Progenitor cell of endocrine pancreas (in vitro differentiated cells): ENCODE data around the gene LPCAT1. TPM values are rescaled to one million over a fixed set of nuclear protein-coding genes. Genes with fewer than 3 reads are reported as not detected.

Experiments
- DNase-seq: peaks from one replicate; pipeline ENCODE4 v3.0.0; 2021; ENCODE audit warnings: low spot score; ENCODE audit not compliant: unreplicated experiment
- H3K27ac Mint-ChIP-seq: 2 replicates; pipeline ENCODE4 v1.8.0; 2021; ENCODE audit warnings: mild to moderate bottlenecking, moderate library complexity, mixed read lengths
- H3K27me3 Mint-ChIP-seq: 2 replicates; pipeline ENCODE4 v1.8.0; 2021; ENCODE audit warnings: mixed read lengths
- H3K36me3 Mint-ChIP-seq: 2 replicates; pipeline ENCODE4 v1.8.0; 2022; ENCODE audit warnings: mixed read lengths; ENCODE audit not compliant: insufficient read depth
- H3K4me1 Mint-ChIP-seq: 2 replicates; pipeline ENCODE4 v1.8.0; 2021; ENCODE audit warnings: low read depth, mixed read lengths
- H3K4me3 Mint-ChIP-seq: 2 replicates; pipeline ENCODE4 v1.8.0; 2021; ENCODE audit warnings: low read depth, mild to moderate bottlenecking, moderate library complexity, mixed read lengths
- H3K9me3 Mint-ChIP-seq: 2 replicates; pipeline ENCODE4 v1.8.0; 2021; ENCODE audit warnings: low read depth, mixed read lengths
- total RNA-seq: library from RNA; stranded (reverse); gene quantifications from 2 replicates; pipeline ENCODE4 v1.2.1, GENCODE V29; 2021
- TF ChIP-seq, protein P1 (sequence below): fragments of 200-600 bp; sonication (generic); IDR thresholded peaks from one replicate; pipeline ENCODE4 v1.5.0; 2021; ENCODE audit warnings: antibody characterized with exemption, mild to moderate bottlenecking; ENCODE audit not compliant: unreplicated experiment

Gene LPCAT1
- total RNA-seq, 1 donor from 2014 or later, result 73.3 TPM

- Mint-ChIP-seq H3K4me3 (no peak overlapping the region), H3K27me3 (peaks cover 82% of the 10 kb centered on the region), H3K36me3 (no peaks in the 10 kb centered on the region), H3K9me3 (peaks cover 14% of the 10 kb centered on the region), H3K27ac (no peak overlapping the region), H3K4me1 (peaks cover 1% of the 10 kb centered on the region)
- TF ChIP-seq, protein P1, sequence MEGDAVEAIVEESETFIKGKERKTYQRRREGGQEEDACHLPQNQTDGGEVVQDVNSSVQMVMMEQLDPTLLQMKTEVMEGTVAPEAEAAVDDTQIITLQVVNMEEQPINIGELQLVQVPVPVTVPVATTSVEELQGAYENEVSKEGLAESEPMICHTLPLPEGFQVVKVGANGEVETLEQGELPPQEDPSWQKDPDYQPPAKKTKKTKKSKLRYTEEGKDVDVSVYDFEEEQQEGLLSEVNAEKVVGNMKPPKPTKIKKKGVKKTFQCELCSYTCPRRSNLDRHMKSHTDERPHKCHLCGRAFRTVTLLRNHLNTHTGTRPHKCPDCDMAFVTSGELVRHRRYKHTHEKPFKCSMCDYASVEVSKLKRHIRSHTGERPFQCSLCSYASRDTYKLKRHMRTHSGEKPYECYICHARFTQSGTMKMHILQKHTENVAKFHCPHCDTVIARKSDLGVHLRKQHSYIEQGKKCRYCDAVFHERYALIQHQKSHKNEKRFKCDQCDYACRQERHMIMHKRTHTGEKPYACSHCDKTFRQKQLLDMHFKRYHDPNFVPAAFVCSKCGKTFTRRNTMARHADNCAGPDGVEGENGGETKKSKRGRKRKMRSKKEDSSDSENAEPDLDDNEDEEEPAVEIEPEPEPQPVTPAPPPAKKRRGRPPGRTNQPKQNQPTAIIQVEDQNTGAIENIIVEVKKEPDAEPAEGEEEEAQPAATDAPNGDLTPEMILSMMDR, result no peak
- no peak for DNase-seq
These were observed 74.6 kb downstream of the LPCAT1 start for GRCh38 chr5:1449081-1449630.

DNA sequence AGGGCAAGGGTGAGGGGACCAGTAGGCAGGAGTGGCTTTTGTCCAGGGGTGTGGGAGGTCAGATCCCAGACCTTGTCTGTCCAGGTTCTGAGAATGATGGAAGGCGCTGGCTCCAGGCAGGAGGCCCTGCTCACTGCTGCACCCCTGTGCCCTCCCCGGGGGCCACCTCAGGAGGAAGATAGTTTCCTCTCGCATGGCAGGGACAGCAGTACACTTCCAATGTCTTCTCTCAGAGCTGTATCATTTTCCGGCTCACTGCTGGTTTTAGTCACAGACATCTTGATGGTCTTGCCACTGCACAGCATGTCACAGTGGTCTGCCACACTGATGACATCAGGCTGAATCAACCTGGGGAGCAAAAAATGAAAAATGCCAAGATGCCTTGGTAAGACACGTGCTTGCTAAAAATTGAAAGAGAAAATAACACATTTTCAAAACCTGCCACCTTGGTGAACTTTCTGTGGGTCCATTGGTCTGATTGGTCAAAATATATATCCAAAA lies 75.2 kb downstream of the LPCAT1 start:
- H3K9me3 Mint-ChIP-seq, result peaks cover 8% of the 10 kb centered on the region
- H3K36me3 Mint-ChIP-seq, result no peaks in the 10 kb centered on the region
- no peak overlapping the region for H3K27ac Mint-ChIP-seq
- H3K4me3 Mint-ChIP-seq, result no peak overlapping the region
- H3K27me3 Mint-ChIP-seq, result peaks cover 85% of the 10 kb centered on the region
- H3K4me1 Mint-ChIP-seq, result peaks cover 2% of the 10 kb centered on the region
- TF ChIP-seq, protein P1, result no peak
- no peak for DNase-seq

GRCh38 chr5:1447671-1448361 lies 75.9 kb downstream of the LPCAT1 start:
- H3K27ac Mint-ChIP-seq, result no peak overlapping the region
- no peak overlapping the region for H3K4me3 Mint-ChIP-seq
- TF ChIP-seq, protein P1, result no peak
- H3K36me3 Mint-ChIP-seq, result no peaks in the 10 kb centered on the region
- H3K9me3 Mint-ChIP-seq, result peaks cover under 1% of the 10 kb centered on the region
- no peak for DNase-seq
- H3K4me1 Mint-ChIP-seq, result peaks cover 2% of the 10 kb centered on the region
- H3K27me3 Mint-ChIP-seq, result peaks cover 85% of the 10 kb centered on the region

- Mint-ChIP-seq H3K27me3 (peaks cover 85% of the 10 kb centered on the region), H3K4me3 (no peak overlapping the region), H3K4me1 (peaks cover 2% of the 10 kb centered on the region), H3K27ac (no peak overlapping the region), H3K36me3 (no peaks in the 10 kb centered on the region), H3K9me3 (no peaks in the 10 kb centered on the region)
- DNase-seq, result no peak
- TF ChIP-seq, protein P1, result no peak
These were observed 77.0 kb downstream of the LPCAT1 start for GRCh38 chr5:1446602-1447343.

GRCh38 chr5:1445689-1446601 lies 77.8 kb downstream of the LPCAT1 start:
- Mint-ChIP-seq H3K9me3 (no peaks in the 10 kb centered on the region), H3K27me3 (peaks cover 85% of the 10 kb centered on the region), H3K27ac (no peak overlapping the region), H3K4me3 (no peak overlapping the region), H3K36me3 (no peaks in the 10 kb centered on the region), H3K4me1 (peaks cover 2% of the 10 kb centered on the region)
- TF ChIP-seq, protein P1, result no peak
- no peak for DNase-seq
